ENCODE measurements around the gene SMIM22.
"Not testable (repeated sequence)": the region's sequence is repeated elsewhere in the genome, so short reads cannot be mapped to it uniquely, and the experiment has no call there.

The SMIM22 gene

GRCh38 chr16:4768549-4769305 lies 26.4 kb upstream of the SMIM22 start:
- DNase-seq (ENCODE audit: low spot score) = peak; percentile 98

GRCh38 chr16:4769306-4769638 lies 25.9 kb upstream of the SMIM22 start:
- no peak for DNase-seq (ENCODE audit: low spot score)

GRCh38 chr16:4771646-4772045 lies 23.5 kb upstream of the SMIM22 start:
- no peak for DNase-seq (ENCODE audit: low spot score)

GRCh38 chr16:4772351-4772750 lies 22.8 kb upstream of the SMIM22 start:
- no peak for DNase-seq (ENCODE audit: low spot score)

- DNase-seq (ENCODE audit: low spot score) = no peak
Measured at GRCh38 chr16:4775005-4775404, 20.2 kb upstream of the SMIM22 start.

GRCh38 chr16:4776141-4776705 lies 18.9 kb upstream of the SMIM22 start:
- DNase-seq (ENCODE audit: low spot score) = no peak

- no peak for DNase-seq (ENCODE audit: low spot score)
Measured at GRCh38 chr16:4777339-4778049, 17.7 kb upstream of the SMIM22 start.

- DNase-seq (ENCODE audit: low spot score) = no peak
Measured at GRCh38 chr16:4778050-4778392, 17.1 kb upstream of the SMIM22 start.

GRCh38 chr16:4780235-4780634 lies 14.9 kb upstream of the SMIM22 start:
- no peak for DNase-seq (ENCODE audit: low spot score)

- no peak for DNase-seq (ENCODE audit: low spot score)
Measured at GRCh38 chr16:4783251-4783950, 11.8 kb upstream of the SMIM22 start.

GRCh38 chr16:4783951-4784336 lies 11.2 kb upstream of the SMIM22 start:
- no peak for DNase-seq (ENCODE audit: low spot score)

- not testable (repeated sequence) for DNase-seq (ENCODE audit: low spot score)
Measured at GRCh38 chr16:4784444-4784987, 10.7 kb upstream of the SMIM22 start.

- DNase-seq (ENCODE audit: low spot score) = no peak
Measured at GRCh38 chr16:4785758-4786433, 9.3 kb upstream of the SMIM22 start.

- DNase-seq (ENCODE audit: low spot score) = no peak
Measured at GRCh38 chr16:4787068-4787467, 8.1 kb upstream of the SMIM22 start.

GRCh38 chr16:4787627-4788482 lies 7.3 kb upstream of the SMIM22 start, which contains the start of gene SEPTIN12:
SEPTIN12 (minus strand) TSS chr16:4788345; CDS start chr16:4787645, 700 bp downstream.
- DNase-seq (ENCODE audit: low spot score) = no peak

- no peak for DNase-seq (ENCODE audit: low spot score)
Measured at GRCh38 chr16:4788489-4788889, 6.7 kb upstream of the SMIM22 start.

GRCh38 chr16:4788910-4789309 lies 6.3 kb upstream of the SMIM22 start:
- DNase-seq (ENCODE audit: low spot score) = no peak

- no peak for DNase-seq (ENCODE audit: low spot score)
Measured at GRCh38 chr16:4790261-4790660, 4.9 kb upstream of the SMIM22 start.

- DNase-seq (ENCODE audit: low spot score) = no peak
Measured at GRCh38 chr16:4790871-4791270, 4.3 kb upstream of the SMIM22 start.

- no peak for DNase-seq (ENCODE audit: low spot score)
Measured at GRCh38 chr16:4792951-4793513, 2.1 kb upstream of the SMIM22 start.

All from GM03348 (cell line).